HG02798 (cell line): ENCODE data around the gene CHML.
A peak's percentile ranks its signal among the peaks of the same experiment; 100 is the strongest.
"Not testable (repeated sequence)": the region's sequence is repeated elsewhere in the genome, so short reads cannot be mapped to it uniquely, and the experiment has no call there.

Experiments used
- ATAC-seq: cut with Tn5 transposase; IDR thresholded peaks from one replicate; pipeline ENCODE4 v1.9.1; 2021; ENCODE audit warnings: mild to moderate bottlenecking; ENCODE audit not compliant: unreplicated experiment, poor library complexity

CHML gene

GRCh38 chr1:241640149-241640866, at the start of gene CHML, which contains the start of gene OPN3:
CHML (minus strand) TSS chr1:241640369; CDS start chr1:241635766, 4,603 bp downstream.
OPN3 (minus strand) TSS chr1:241640369; CDS start chr1:241640254, 115 bp downstream.
- peak; percentile 93 for ATAC-seq

- no peak for ATAC-seq
Measured at GRCh38 chr1:241688940-241689368, 48.8 kb upstream of the CHML start.

GRCh38 chr1:241684108-241684507, 43.9 kb upstream of the CHML start:
- ATAC-seq, result no peak

- ATAC-seq, result no peak
Measured at GRCh38 chr1:241682921-241683320, 42.8 kb upstream of the CHML start.

GRCh38 chr1:241681861-241682448, 41.8 kb upstream of the CHML start:
- not testable (repeated sequence) for ATAC-seq

- no peak for ATAC-seq
Measured at GRCh38 chr1:241679961-241680360, 39.8 kb upstream of the CHML start.

- ATAC-seq, result no peak
Measured at GRCh38 chr1:241679404-241679803, 39.2 kb upstream of the CHML start.

- no peak for ATAC-seq
Measured at GRCh38 chr1:241678536-241678935, 38.4 kb upstream of the CHML start.

- ATAC-seq, result peak; percentile 90
Measured at GRCh38 chr1:241677201-241677600, 37.0 kb upstream of the CHML start.

- ATAC-seq, result no peak
Measured at GRCh38 chr1:241675983-241676382, 35.8 kb upstream of the CHML start.

GRCh38 chr1:241674805-241675384, 34.7 kb upstream of the CHML start:
- ATAC-seq, result no peak

GRCh38 chr1:241672301-241672700, 32.1 kb upstream of the CHML start:
- ATAC-seq, result no peak

- ATAC-seq, result no peak
Measured at GRCh38 chr1:241666419-241666818, 26.2 kb upstream of the CHML start.

- no peak for ATAC-seq
Measured at GRCh38 chr1:241660424-241660972, 20.3 kb upstream of the CHML start.

- ATAC-seq, result not testable (repeated sequence)
Measured at GRCh38 chr1:241659016-241659415, 18.8 kb upstream of the CHML start.

- no peak for ATAC-seq
Measured at GRCh38 chr1:241658081-241658793, 18.1 kb upstream of the CHML start.

- ATAC-seq, result no peak
Measured at GRCh38 chr1:241654641-241655040, 14.5 kb upstream of the CHML start.

- no peak for ATAC-seq
Measured at GRCh38 chr1:241654019-241654418, 13.8 kb upstream of the CHML start.

GRCh38 chr1:241652012-241652411, 11.8 kb upstream of the CHML start, which contains the start of gene WDR64:
WDR64 (plus strand) TSS chr1:241652281; CDS start chr1:241652485, 204 bp downstream.
- no peak for ATAC-seq

- no peak for ATAC-seq
Measured at GRCh38 chr1:241648159-241648558, 8.0 kb upstream of the CHML start.
